Karpas-422 (cell line): ENCODE measurements around the gene TMC4. TPM values are rescaled to one million over a fixed set of nuclear protein-coding genes. Genes with fewer than 3 reads are reported as not detected.

Source experiments
- DNase-seq: peaks from one replicate; pipeline ENCODE4 v3.0.0-alpha.2; 2015
- H2AFZ ChIP-seq: fragments of 200-600 bp; sonication (generic); 2 replicates; pipeline ENCODE4 v1.6.1; 2014; ENCODE audit warnings: antibody characterized with exemption, low read length, mixed read lengths
- H3K27ac ChIP-seq: fragments of 200-600 bp; sonication (generic); 2 replicates; pipeline ENCODE4 v1.5.1; 2014; ENCODE audit warnings: mild to moderate bottlenecking, low read length, moderate library complexity
- H3K27me3 ChIP-seq: fragments of 200-600 bp; sonication (generic); 2 replicates; pipeline ENCODE4 v1.6.1; 2014; ENCODE audit warnings: low read length, mixed read lengths
- H3K36me3 ChIP-seq: fragments of 200-600 bp; sonication (generic); 2 replicates; pipeline ENCODE4 v1.6.1; 2014; ENCODE audit warnings: low read length, mixed read lengths; ENCODE audit not compliant: insufficient read depth
- H3K4me1 ChIP-seq: fragments of 200-600 bp; sonication (generic); 2 replicates; pipeline ENCODE4 v1.6.1; 2014; ENCODE audit warnings: mild to moderate bottlenecking, low read length, mixed read lengths
- H3K4me2 ChIP-seq: fragments of 200-600 bp; sonication (generic); 2 replicates; pipeline ENCODE4 v1.6.1; 2014; ENCODE audit warnings: low read length, low read depth, mild to moderate bottlenecking; ENCODE audit not compliant: poor library complexity, severe bottlenecking
- H3K4me3 ChIP-seq: fragments of 200-600 bp; sonication (generic); 2 replicates; pipeline ENCODE4 v1.5.1; 2014; ENCODE audit warnings: mild to moderate bottlenecking, antibody characterized with exemption, low read length, mixed read lengths
- H3K79me2 ChIP-seq: fragments of 200-600 bp; sonication (generic); 2 replicates; pipeline ENCODE4 v1.6.1; 2014; ENCODE audit warnings: mild to moderate bottlenecking, low read length, mixed read lengths
- H3K9ac ChIP-seq: fragments of 200-600 bp; sonication (generic); 2 replicates; pipeline ENCODE4 v1.6.0; 2014; ENCODE audit warnings: low read length
- H3K9me2 ChIP-seq: fragments of 200-600 bp; sonication (generic), shearing (Covaris generic); replicated peaks from 2 replicates; pipeline ENCODE4 v1.6.0; 2014; ENCODE audit warnings: mild to moderate bottlenecking, low read length, moderate library complexity; ENCODE audit not compliant: insufficient read depth
- H3K9me3 ChIP-seq: fragments of 300-700, 200-600 bp; sonication (generic); 2 replicates; pipeline ENCODE4 v1.6.1; 2014; ENCODE audit warnings: low read length, mixed read lengths
- H4K20me1 ChIP-seq: fragments of 200-600 bp; sonication (generic); 2 replicates; pipeline ENCODE4 v1.6.1; 2014; ENCODE audit warnings: mild to moderate bottlenecking, antibody characterized with exemption, low read length, low read depth; ENCODE audit not compliant: insufficient read depth
- total RNA-seq: library from RNA; depleted of rRNA; stranded (reverse); fragments of >200 nt; shearing (Covaris generic); gene quantifications from 2 replicates; pipeline ENCODE4 v1.2.3, GENCODE V29; 2014; ENCODE audit warnings: low replicate concordance

TMC4 gene
- total RNA-seq, 1 experiment from 2014 or later: not detected

GRCh38 chr19:54165222-54165621 is 7.7 kb downstream of the TMC4 start:
- no peaks in the 10 kb centered on the region for H3K27me3 ChIP-seq
- no peak overlapping the region for H3K4me3 ChIP-seq
- no peak overlapping the region for H3K27ac ChIP-seq
- no peak overlapping the region for H2AFZ ChIP-seq
- DNase-seq: no peak
- H3K4me1 ChIP-seq: peaks cover 23% of the 10 kb centered on the region
- H3K9ac ChIP-seq: no peak overlapping the region
- H3K9me3 ChIP-seq: no peaks in the 10 kb centered on the region
- no peak overlapping the region for H3K4me2 ChIP-seq
- H3K9me2 ChIP-seq: no peaks in the 10 kb centered on the region
- peaks cover 14% of the 10 kb centered on the region for H4K20me1 ChIP-seq
- no peaks in the 10 kb centered on the region for H3K36me3 ChIP-seq
- peaks cover 13% of the 10 kb centered on the region for H3K79me2 ChIP-seq

- no peak overlapping the region for H3K27ac ChIP-seq
- H3K9ac ChIP-seq: no peak overlapping the region
- no peak for DNase-seq
- H3K4me3 ChIP-seq: no peak overlapping the region
- no peaks in the 10 kb centered on the region for H3K36me3 ChIP-seq
- no peaks in the 10 kb centered on the region for H3K9me3 ChIP-seq
- H3K4me2 ChIP-seq: no peak overlapping the region
- H4K20me1 ChIP-seq: peaks cover 14% of the 10 kb centered on the region
- no peaks in the 10 kb centered on the region for H3K9me2 ChIP-seq
- no peak overlapping the region for H2AFZ ChIP-seq
- H3K4me1 ChIP-seq: peaks cover 23% of the 10 kb centered on the region
- no peaks in the 10 kb centered on the region for H3K27me3 ChIP-seq
- H3K79me2 ChIP-seq: peaks cover 14% of the 10 kb centered on the region
These were observed 8.4 kb downstream of the TMC4 start for GRCh38 chr19:54164369-54165068.

GRCh38 chr19:54162884-54163283 is 10.1 kb downstream of the TMC4 start:
- H4K20me1 ChIP-seq: peaks cover 25% of the 10 kb centered on the region
- no peak overlapping the region for H2AFZ ChIP-seq
- DNase-seq: no peak
- H3K9ac ChIP-seq: no peak overlapping the region
- H3K36me3 ChIP-seq: no peaks in the 10 kb centered on the region
- H3K4me3 ChIP-seq: no peak overlapping the region
- H3K9me3 ChIP-seq: no peaks in the 10 kb centered on the region
- H3K27me3 ChIP-seq: no peaks in the 10 kb centered on the region
- no peaks in the 10 kb centered on the region for H3K9me2 ChIP-seq
- peaks cover 34% of the 10 kb centered on the region for H3K4me1 ChIP-seq
- H3K4me2 ChIP-seq: no peak overlapping the region
- H3K27ac ChIP-seq: no peak overlapping the region
- H3K79me2 ChIP-seq: peaks cover 16% of the 10 kb centered on the region

GRCh38 chr19:54162241-54162805 is 10.6 kb downstream of the TMC4 start:
- peak overlapping the region; percentile 84 for H3K4me2 ChIP-seq
- H3K27ac ChIP-seq: no peak overlapping the region
- no peaks in the 10 kb centered on the region for H3K9me3 ChIP-seq
- H3K9me2 ChIP-seq: no peaks in the 10 kb centered on the region
- H4K20me1 ChIP-seq: peaks cover 25% of the 10 kb centered on the region
- H3K4me1 ChIP-seq: peaks cover 38% of the 10 kb centered on the region
- H3K4me3 ChIP-seq: peak overlapping the region; percentile 58; the same call in 1 of the 2 replicates
- H3K27me3 ChIP-seq: no peaks in the 10 kb centered on the region
- H2AFZ ChIP-seq: no peak overlapping the region
- peak; percentile 97 for DNase-seq
- peak overlapping the region; percentile 57 for H3K9ac ChIP-seq
- H3K79me2 ChIP-seq: peaks cover 16% of the 10 kb centered on the region
- H3K36me3 ChIP-seq: no peaks in the 10 kb centered on the region

- H3K79me2 ChIP-seq: peaks cover 16% of the 10 kb centered on the region
- no peaks in the 10 kb centered on the region for H3K9me3 ChIP-seq
- no peak overlapping the region for H3K27ac ChIP-seq
- H3K27me3 ChIP-seq: no peaks in the 10 kb centered on the region
- no peak for DNase-seq
- peak overlapping the region; percentile 78 for H3K9ac ChIP-seq
- no peaks in the 10 kb centered on the region for H3K9me2 ChIP-seq
- peaks cover 10% of the 10 kb centered on the region; the same call in 1 of the 2 replicates for H3K36me3 ChIP-seq
- H4K20me1 ChIP-seq: peaks cover 28% of the 10 kb centered on the region
- peak overlapping the region; percentile 81 for H3K4me3 ChIP-seq
- H3K4me2 ChIP-seq: peak overlapping the region; percentile 84
- peaks cover 42% of the 10 kb centered on the region for H3K4me1 ChIP-seq
- H2AFZ ChIP-seq: no peak overlapping the region
These were observed 12.1 kb downstream of the TMC4 start for GRCh38 chr19:54160854-54161253.

GRCh38 chr19:54160182-54160811 is 12.7 kb downstream of the TMC4 start:
- no peak for DNase-seq
- peaks cover 16% of the 10 kb centered on the region for H3K79me2 ChIP-seq
- H3K27ac ChIP-seq: peak overlapping the region; percentile 62
- peaks cover 14% of the 10 kb centered on the region; the same call in 1 of the 2 replicates for H3K36me3 ChIP-seq
- H3K4me3 ChIP-seq: peak overlapping the region; percentile 81
- H3K9me3 ChIP-seq: no peaks in the 10 kb centered on the region
- H4K20me1 ChIP-seq: peaks cover 27% of the 10 kb centered on the region
- no peaks in the 10 kb centered on the region for H3K27me3 ChIP-seq
- H3K9me2 ChIP-seq: no peaks in the 10 kb centered on the region
- peak overlapping the region; percentile 84 for H3K4me2 ChIP-seq
- H3K4me1 ChIP-seq: peaks cover 42% of the 10 kb centered on the region
- H3K9ac ChIP-seq: peak overlapping the region; percentile 78
- H2AFZ ChIP-seq: peak overlapping the region; percentile 78

GRCh38 chr19:54159352-54160181 is 13.4 kb downstream of the TMC4 start, which contains the start of gene LENG1:
LENG1 (minus strand) TSS chr19:54159721; CDS start chr19:54159695, 26 bp downstream.
- no peaks in the 10 kb centered on the region for H3K9me3 ChIP-seq
- no peaks in the 10 kb centered on the region for H3K9me2 ChIP-seq
- peaks cover 29% of the 10 kb centered on the region for H4K20me1 ChIP-seq
- peak; percentile 100 for DNase-seq
- H3K27ac ChIP-seq: peak within 1 kb of the TSS; percentile 85
- peaks cover 42% of the 10 kb centered on the region for H3K4me1 ChIP-seq
- peaks cover 20% of the 10 kb centered on the region; the same call in 1 of the 2 replicates for H3K36me3 ChIP-seq
- peak within 1 kb of the TSS; percentile 81 for H3K4me3 ChIP-seq
- H3K79me2 ChIP-seq: peaks cover 16% of the 10 kb centered on the region
- peak within 1 kb of the TSS; percentile 78 for H2AFZ ChIP-seq
- H3K4me2 ChIP-seq: peak within 1 kb of the TSS; percentile 86
- H3K27me3 ChIP-seq: no peaks in the 10 kb centered on the region
- H3K9ac ChIP-seq: peak within 1 kb of the TSS; percentile 84
